Thyroid gland (tissue), 4 donors: ENCODE measurements around the gene C10orf71.

Experiments
- POLR2A ChIP-seq, 2 donors: fragments of 450-650 bp; IDR thresholded peaks; one replicate each; pipeline ENCODE4 v1.6.1; 2017; ENCODE audit warnings: antibody characterized with exemption in 2 of 2, mild to moderate bottlenecking in 2 of 2, moderate library complexity in 1 of 2
- TF ChIP-seq, protein P1 (sequence below), 6 experiments: fragments of 200-600 bp in 3 of 6; fragments of 450-650 bp in 3 of 6; sonication (generic) in 3 of 6; IDR thresholded peaks; one replicate each; pipeline ENCODE4 v1.5.1; 2016 to 2019; ENCODE audit warnings: antibody characterized with exemption in 6 of 6, mild to moderate bottlenecking in 2 of 6, inconsistent platforms in 1 of 6, moderate library complexity in 1 of 6

DNA sequence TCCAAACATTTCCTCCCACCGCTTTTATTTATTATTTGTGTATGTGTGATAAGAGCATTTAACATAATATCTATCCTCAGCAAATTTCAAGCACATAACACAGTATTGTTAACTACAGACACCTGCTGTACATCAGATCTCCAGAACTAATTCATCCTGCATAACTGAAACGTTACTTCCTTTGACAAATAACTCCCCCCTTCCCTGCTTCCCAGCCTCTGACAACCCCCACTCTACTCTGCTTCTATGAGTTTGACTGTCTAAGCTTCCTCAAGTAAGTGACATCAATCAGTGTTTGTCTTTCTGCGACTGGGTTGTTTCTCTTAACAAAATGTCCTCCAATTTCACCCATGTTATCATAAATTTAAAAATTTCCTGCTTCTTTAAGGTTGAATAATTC is 22.1 kb downstream of the C10orf71 start:
- TF ChIP-seq, protein P1, sequence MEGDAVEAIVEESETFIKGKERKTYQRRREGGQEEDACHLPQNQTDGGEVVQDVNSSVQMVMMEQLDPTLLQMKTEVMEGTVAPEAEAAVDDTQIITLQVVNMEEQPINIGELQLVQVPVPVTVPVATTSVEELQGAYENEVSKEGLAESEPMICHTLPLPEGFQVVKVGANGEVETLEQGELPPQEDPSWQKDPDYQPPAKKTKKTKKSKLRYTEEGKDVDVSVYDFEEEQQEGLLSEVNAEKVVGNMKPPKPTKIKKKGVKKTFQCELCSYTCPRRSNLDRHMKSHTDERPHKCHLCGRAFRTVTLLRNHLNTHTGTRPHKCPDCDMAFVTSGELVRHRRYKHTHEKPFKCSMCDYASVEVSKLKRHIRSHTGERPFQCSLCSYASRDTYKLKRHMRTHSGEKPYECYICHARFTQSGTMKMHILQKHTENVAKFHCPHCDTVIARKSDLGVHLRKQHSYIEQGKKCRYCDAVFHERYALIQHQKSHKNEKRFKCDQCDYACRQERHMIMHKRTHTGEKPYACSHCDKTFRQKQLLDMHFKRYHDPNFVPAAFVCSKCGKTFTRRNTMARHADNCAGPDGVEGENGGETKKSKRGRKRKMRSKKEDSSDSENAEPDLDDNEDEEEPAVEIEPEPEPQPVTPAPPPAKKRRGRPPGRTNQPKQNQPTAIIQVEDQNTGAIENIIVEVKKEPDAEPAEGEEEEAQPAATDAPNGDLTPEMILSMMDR (IDR thresholded peaks at IDR 0.05): no peak
- no peak for TF ChIP-seq POLR2A (IDR thresholded peaks at IDR 0.05)
